ENCODE results near the gene STXBP6. TPM values are rescaled to one million over a fixed set of nuclear protein-coding genes. Genes with fewer than 3 reads are reported as not detected.

STXBP6 gene
- total and polyA plus RNA-seq, 10 of the 15 experiments (the other 5 are each of a cell fraction or from before 2014, with no cell fraction given), result 1.2 to 47.3 (median 1.9) TPM

DNA sequence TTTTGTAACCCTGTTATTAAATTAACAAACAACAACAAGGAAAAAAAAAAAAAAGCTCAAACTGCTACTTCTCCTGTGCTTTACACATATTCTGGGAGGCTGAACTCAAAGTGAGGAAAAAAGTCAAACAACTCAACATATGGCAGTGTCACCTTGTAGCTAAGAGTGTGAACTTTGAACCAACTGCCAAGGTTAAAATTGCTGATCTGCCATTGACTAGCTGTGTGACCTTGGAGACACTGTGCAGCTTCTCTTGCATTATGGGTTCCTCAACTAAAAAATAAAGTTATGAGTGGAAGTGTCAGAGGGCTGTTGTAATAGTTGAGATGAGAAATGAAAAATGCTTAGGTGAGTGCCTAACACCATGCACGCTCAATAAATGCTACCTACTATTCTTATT, 34.2 kb downstream of the STXBP6 start:
- Histone ChIP-seq H4K20me1 (ENCODE audit: control insufficient read depth, insufficient read depth) (no peaks in the 10 kb centered on the region), H3K4me3 (no peak overlapping the region), H3K9ac (ENCODE audit: control insufficient read depth, insufficient read depth, low read length) (no peak overlapping the region), H3K4me1 (ENCODE audit: control insufficient read depth, insufficient read depth, low read length) (no peaks in the 10 kb centered on the region), H3K27me3 (replicated peaks in 1 of 2; ENCODE audit: control insufficient read depth in 2 of 2, insufficient read depth in 2 of 2, low read length in 1 of 2) (no peaks in the 10 kb centered on the region), H3K79me2 (ENCODE audit: control insufficient read depth, insufficient read depth, low read length) (no peaks in the 10 kb centered on the region), H3K4me2 (ENCODE audit: control insufficient read depth, insufficient read depth) (no peak overlapping the region), H3K36me3 (ENCODE audit: control insufficient read depth in 2 of 2, insufficient read depth in 2 of 2, low read length in 1 of 2) (no peaks in the 10 kb centered on the region), H3K27ac (ENCODE audit: control insufficient read depth, insufficient read depth) (no peak overlapping the region), H2AFZ (ENCODE audit: control insufficient read depth, low read depth, low read length) (no peak overlapping the region), H3K9me3 (replicated peaks; ENCODE audit: control insufficient read depth, insufficient read depth, low read length) (no peaks in the 10 kb centered on the region)
- peak; percentile 8; the same call in 2 of the 3 replicates for ATAC-seq
- RAD21 ChIA-PET (ENCODE audit: unreplicated experiment), result interaction anchor here (0.6 to 1.5 kb wide), 8 partner anchors 13 to 61 kb away, joined by 3 to 4 read pairs (median 3); no protein-coding TSS in a partner anchor
- in situ Hi-C loops (cut with MboI) (no loop called here), intact Hi-C loops (cut with micrococcal nuclease; ENCODE audit: unreplicated experiment) (no loop called here)
- no peak for DNase-seq (ENCODE audit: low read depth, low spot score)
- POLR2A ChIA-PET, result interaction anchor here (0.6 to 0.9 kb wide), 4 partner anchors 14 to 1198 kb away, joined by 3 to 4 read pairs (median 3); no protein-coding TSS in a partner anchor
- CTCF ChIA-PET, result interaction anchor here (0.6 to 2.7 kb wide), 8 partner anchors 9 to 392 kb away, joined by 3 to 10 read pairs (median 6); no protein-coding TSS in a partner anchor
- no peak for FAIRE-seq
- WGBS (ENCODE audit: insufficient coverage, insufficient replicate concordance, low lambda C conversion rate, missing lambda C conversion rate), result 7% methylated on average over 1 of the region's 1 CpG
- no peak for TF ChIP-seq ZNF622 (IDR thresholded peaks at IDR 0.05)
- TF ChIP-seq ETV6 (conservative IDR thresholded peaks at IDR 0.05 in 1 of 2, IDR thresholded peaks at IDR 0.05 in 1 of 2; ENCODE audit: borderline replicate concordance in 1 of 2, low read depth in 1 of 2), result no peak
- TF ChIP-seq NR2C1 (IDR thresholded peaks at IDR 0.05), result peak; percentile 7; the same call in 1 of the 2 replicates
- SMC1A ChIA-PET (ENCODE audit: uncharacterized antibody, unreplicated experiment), result interaction anchor here (0.6 to 17.5 kb wide), 10 partner anchors 10 to 210 kb away, joined by 3 to 172 read pairs (median 6); no protein-coding TSS in a partner anchor
- no TSS peak for BruUV-seq (replicated peaks)

DNA sequence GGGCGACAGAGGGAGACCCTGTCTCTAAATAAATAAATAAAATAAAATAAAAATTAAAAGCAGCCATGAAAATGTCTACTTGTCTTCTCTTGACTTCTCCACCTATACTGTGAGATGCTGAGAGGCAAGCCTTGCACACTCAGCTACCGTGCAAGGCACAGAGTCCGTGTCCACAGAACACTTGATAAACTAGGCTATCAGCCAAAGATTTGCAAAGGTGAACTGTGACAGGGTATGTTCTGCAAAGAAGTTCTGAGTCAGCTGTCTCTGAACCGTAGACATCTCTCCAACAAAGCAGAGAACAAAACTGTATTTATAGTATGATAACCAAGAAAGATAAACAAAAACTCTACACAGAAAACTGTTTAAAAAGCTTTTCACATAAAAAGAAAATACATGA, 35.5 kb downstream of the STXBP6 start:
- no peak overlapping the region for H3K4me2 ChIP-seq (ENCODE audit: control insufficient read depth, insufficient read depth)
- FAIRE-seq, result no peak

More for the DNA sequence above, 35.5 kb downstream of the STXBP6 start:
- no peaks in the 10 kb centered on the region for H4K20me1 ChIP-seq (ENCODE audit: control insufficient read depth, insufficient read depth)
- RAD21 ChIA-PET (ENCODE audit: unreplicated experiment), result interaction anchor here (1.0 to 7.5 kb wide), 3 partner anchors 14 to 208 kb away, joined by 3 to 67 read pairs (median 3); no protein-coding TSS in a partner anchor
- POLR2A ChIA-PET, result interaction anchor here (0.9 to 1.3 kb wide), 2 partner anchors 10 to 11 kb away, joined by 4 read pairs; no protein-coding TSS in a partner anchor
- in situ Hi-C loops (cut with MboI) (no loop called here), intact Hi-C loops (cut with micrococcal nuclease; ENCODE audit: unreplicated experiment) (no loop called here)
- CTCF ChIA-PET, result interaction anchor here (1.1 to 2.7 kb wide), 5 partner anchors 10 to 208 kb away, joined by 3 to 9 read pairs (median 7); no protein-coding TSS in a partner anchor
- H3K4me3 ChIP-seq, result no peak overlapping the region
- SMC1A ChIA-PET (ENCODE audit: uncharacterized antibody, unreplicated experiment), result interaction anchor here (0.6 to 17.5 kb wide), 6 partner anchors 8 to 87 kb away, joined by 3 to 172 read pairs (median 16); no protein-coding TSS in a partner anchor
- H3K4me1 ChIP-seq (ENCODE audit: control insufficient read depth, insufficient read depth, low read length), result no peaks in the 10 kb centered on the region
- ATAC-seq, result peak; percentile 37
- no peaks in the 10 kb centered on the region for H3K36me3 ChIP-seq (ENCODE audit: control insufficient read depth in 2 of 2, insufficient read depth in 2 of 2, low read length in 1 of 2)
- H3K27ac ChIP-seq (ENCODE audit: control insufficient read depth, insufficient read depth), result no peak overlapping the region
- no peaks in the 10 kb centered on the region for H3K9me3 ChIP-seq (replicated peaks; ENCODE audit: control insufficient read depth, insufficient read depth, low read length)
- 51% methylated on average over 4 of the region's 4 CpGs for WGBS (ENCODE audit: insufficient coverage, insufficient replicate concordance, low lambda C conversion rate, missing lambda C conversion rate)
- no peak overlapping the region for H2AFZ ChIP-seq (ENCODE audit: control insufficient read depth, low read depth, low read length)
- no peak for DNase-seq (ENCODE audit: low read depth, low spot score)
- no peaks in the 10 kb centered on the region for H3K79me2 ChIP-seq (ENCODE audit: control insufficient read depth, insufficient read depth, low read length)
- no peaks in the 10 kb centered on the region for H3K27me3 ChIP-seq (replicated peaks in 1 of 2; ENCODE audit: control insufficient read depth in 2 of 2, insufficient read depth in 2 of 2, low read length in 1 of 2)
- TF ChIP-seq CHD4 (IDR thresholded peaks at IDR 0.05) (no peak), EGR1 (IDR thresholded peaks at IDR 0.05; ENCODE audit: borderline replicate concordance in 1 of 2, low read depth in 2 of 2, low read length in 2 of 2) (no peak), POLR2A (IDR thresholded peaks at IDR 0.05; ENCODE audit: low read depth, low read length) (no peak), CBX3 (IDR thresholded peaks at IDR 0.05; ENCODE audit: borderline replicate concordance, low read depth) (no peak), RFX5 (IDR thresholded peaks at IDR 0.05; ENCODE audit: low read depth, low read length) (no peak), FOS (IDR thresholded peaks at IDR 0.05; ENCODE audit: borderline replicate concordance, extremely low read depth, insufficient read length) (no peak)
- TF ChIP-seq, protein P1, sequence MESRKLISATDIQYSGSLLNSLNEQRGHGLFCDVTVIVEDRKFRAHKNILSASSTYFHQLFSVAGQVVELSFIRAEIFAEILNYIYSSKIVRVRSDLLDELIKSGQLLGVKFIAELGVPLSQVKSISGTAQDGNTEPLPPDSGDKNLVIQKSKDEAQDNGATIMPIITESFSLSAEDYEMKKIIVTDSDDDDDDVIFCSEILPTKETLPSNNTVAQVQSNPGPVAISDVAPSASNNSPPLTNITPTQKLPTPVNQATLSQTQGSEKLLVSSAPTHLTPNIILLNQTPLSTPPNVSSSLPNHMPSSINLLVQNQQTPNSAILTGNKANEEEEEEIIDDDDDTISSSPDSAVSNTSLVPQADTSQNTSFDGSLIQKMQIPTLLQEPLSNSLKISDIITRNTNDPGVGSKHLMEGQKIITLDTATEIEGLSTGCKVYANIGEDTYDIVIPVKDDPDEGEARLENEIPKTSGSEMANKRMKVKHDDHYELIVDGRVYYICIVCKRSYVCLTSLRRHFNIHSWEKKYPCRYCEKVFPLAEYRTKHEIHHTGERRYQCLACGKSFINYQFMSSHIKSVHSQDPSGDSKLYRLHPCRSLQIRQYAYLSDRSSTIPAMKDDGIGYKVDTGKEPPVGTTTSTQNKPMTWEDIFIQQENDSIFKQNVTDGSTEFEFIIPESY (IDR thresholded peaks at IDR 0.05), result no peak
- H3K9ac ChIP-seq (ENCODE audit: control insufficient read depth, insufficient read depth, low read length), result no peak overlapping the region
- BruUV-seq (replicated peaks), result no TSS peak
